Fibroblast of pulmonary artery (primary cell): ENCODE measurements around the gene NEURL3.
"Not testable (repeated sequence)": the region's sequence is repeated elsewhere in the genome, so short reads cannot be mapped to it uniquely, and the experiment has no call there.

Experiments
- DNase-seq: peaks from one replicate; pipeline ENCODE4 v3.0.0-alpha.2; 2010; ENCODE audit warnings: low read depth
- H3K4me3 ChIP-seq: replicated peaks from 2 replicates; pipeline ENCODE4 v1.5.1; 2011; ENCODE audit warnings: low read depth, mild to moderate bottlenecking, control low read depth, low read length, moderate library complexity
- CTCF ChIP-seq: IDR thresholded peaks from 2 replicates; pipeline ENCODE4 v1.5.1; 2011; ENCODE audit warnings: mild to moderate bottlenecking, control low read depth, low read length, inconsistent platforms; ENCODE audit errors: missing control alignments

NEURL3 gene

DNA sequence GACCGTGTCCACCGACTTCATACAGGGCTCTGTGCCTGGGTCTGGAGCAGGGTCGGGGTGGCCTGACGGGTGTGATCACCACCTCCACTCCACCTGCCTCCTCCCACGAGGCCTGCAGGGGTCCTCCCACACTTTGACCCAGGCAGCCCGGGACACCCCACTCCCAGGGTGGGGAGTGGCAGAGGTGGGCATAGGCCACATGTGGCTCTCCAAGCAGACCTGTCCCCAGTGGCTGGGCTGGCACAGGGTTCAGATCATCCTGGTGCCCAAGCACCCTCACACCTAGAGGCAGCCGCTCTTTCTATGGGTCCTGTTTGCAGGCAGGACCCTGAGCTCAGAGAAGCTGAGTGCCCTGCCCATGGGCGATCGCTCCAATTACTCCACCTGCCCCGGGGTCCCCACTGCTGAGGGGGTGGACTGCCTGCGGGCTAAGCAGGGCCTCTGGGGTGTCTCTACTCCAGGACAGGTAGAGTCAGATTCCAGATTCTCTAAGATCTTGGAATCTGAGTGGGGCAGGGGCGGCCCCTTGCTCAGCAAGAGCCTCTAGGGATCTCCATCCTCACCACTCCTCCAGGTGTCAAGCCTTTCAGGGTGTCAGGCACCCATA is 1.4 kb downstream of the NEURL3 start:
- no peak for TF ChIP-seq CTCF
- no peak for DNase-seq
- H3K4me3 ChIP-seq: no peak overlapping the region

GRCh38 chr2:96502891-96503636 is 2.1 kb downstream of the NEURL3 start:
- DNase-seq: peak; percentile 11
- no peak for TF ChIP-seq CTCF
- H3K4me3 ChIP-seq: no peak overlapping the region

DNA sequence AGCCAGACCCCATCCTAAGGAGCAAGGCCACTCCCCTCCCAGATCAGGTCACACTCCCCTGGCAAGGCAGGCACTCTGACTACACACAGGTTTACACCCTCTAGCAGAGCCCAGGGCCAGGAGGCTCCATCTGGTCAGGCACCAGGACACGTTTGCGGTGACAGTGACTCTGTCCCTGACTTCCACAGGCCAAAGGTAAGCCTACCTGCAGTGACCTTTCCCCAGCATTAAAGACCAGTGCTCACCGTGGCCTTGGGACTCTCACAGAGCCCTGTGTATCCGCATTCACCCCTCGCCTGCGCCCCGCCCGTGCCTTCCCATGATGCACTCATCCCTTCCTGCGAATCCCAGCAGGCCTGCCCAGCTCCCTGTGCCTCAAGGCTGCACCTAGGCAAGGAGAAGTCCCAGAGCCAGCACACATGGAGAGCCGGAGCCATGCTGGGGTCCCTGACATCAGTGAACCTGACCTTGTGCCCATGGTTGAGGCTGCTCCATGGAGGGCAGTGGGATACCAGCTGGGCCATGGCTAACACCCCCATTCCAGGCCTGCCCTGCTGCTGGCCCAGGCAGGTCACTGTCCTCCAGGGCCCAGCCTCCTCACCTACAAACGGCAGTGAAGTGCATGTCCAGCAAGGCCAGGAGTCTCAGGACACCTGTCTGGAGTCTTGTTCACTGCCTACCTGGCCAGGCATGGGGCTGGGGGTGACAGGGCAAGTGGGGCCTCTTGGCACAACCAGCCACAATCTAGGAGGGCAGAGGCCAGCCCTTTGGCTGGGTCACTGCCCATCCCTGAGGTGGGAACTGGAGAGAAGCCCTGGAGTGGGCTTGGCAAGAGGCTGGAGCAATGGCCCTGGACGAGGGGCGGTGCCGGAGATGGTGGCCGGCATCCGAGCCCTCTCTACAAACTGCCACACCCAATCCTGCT is 3.0 kb downstream of the NEURL3 start:
- DNase-seq: no peak
- no peak overlapping the region for H3K4me3 ChIP-seq
- TF ChIP-seq CTCF: no peak

- no peak for TF ChIP-seq CTCF
- no peak for DNase-seq
- no peak overlapping the region for H3K4me3 ChIP-seq
These were observed 3.7 kb downstream of the NEURL3 start for GRCh38 chr2:96501471-96501874.

DNA sequence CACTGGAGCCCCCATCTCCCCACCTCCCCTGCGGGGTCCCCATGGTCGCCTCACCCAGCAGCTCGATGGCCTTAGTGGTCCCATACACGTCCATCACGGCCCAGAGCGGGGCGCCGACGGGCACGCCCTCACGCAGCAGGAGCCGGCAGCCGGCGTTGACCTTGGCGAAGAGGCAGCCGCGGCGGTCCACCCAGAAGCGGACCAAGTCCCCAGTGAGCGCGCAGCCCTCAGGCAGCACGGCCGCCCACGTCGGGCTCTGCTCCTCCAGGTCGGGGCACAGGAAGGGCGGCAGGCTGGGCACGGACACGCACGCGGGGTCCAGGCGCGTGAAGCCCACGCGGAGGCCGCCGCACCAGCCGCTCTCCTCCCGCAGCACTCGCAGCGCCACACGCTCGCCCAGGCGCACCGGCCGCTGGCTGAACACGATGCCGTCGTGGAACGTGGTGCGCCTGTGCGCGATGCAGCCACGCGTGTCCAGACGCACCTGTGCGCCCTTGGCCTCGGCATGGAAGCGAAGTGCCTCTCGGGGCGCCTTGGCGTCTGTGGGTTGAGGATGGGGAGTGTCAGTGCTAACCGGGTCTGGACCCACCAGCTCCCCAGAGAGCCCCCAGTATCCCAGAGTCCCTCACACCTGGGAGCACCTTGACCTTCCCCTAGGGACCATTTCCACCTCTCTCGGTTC is 4.6 kb downstream of the NEURL3 start:
- no peak for TF ChIP-seq CTCF
- no peak for DNase-seq
- no peak overlapping the region for H3K4me3 ChIP-seq

DNA sequence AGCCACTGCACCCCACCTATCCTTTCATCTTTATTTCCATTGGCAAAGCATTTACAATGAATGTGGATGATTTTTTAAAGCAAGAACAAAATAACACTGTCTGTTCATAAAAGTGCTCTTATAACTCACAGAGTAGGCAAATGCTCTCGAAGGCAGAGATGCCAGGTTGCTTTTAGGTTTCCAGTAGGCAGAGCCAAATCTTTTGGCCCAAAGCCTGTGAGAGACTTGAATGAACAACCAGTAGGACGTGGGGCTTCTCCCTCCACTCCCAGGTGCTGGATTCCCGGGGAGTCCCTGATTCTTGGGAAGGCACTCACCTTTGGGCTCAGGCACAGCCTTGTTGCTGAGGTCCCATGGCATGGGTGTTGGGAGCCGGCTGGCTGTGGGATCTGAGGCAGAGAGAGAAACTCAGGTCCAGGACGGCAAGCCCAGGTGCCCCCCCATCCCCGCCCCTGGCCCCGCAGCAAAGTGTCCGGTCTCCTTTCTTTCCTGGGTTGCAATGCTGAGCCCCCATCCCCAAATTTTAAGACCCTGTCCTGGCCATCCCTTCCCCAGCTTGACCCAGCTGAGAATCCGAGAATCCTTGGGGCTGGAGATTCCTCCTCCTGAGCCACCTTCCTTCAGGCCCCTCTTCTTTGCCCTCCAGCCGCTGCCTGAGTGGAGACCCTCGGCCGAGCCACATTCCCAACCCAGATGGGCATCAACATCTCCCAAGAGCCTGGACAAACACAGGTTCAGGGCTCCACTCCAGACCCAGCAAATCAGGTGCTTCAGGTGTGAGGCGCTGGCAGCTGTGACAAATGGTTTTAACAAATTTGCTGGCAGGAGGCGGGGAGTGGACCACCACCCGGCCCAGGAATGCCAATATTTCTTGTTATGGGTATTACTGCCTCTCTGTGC is 5.8 kb downstream of the NEURL3 start:
- no peak overlapping the region for H3K4me3 ChIP-seq
- no peak for DNase-seq
- no peak for TF ChIP-seq CTCF

- not testable (repeated sequence) for DNase-seq, H3K4me3 ChIP-seq
These were observed 6.5 kb downstream of the NEURL3 start for GRCh38 chr2:96498611-96499010.
